GM19395 (cell line): ENCODE measurements around the gene KIF27.
A peak's percentile ranks its signal among the peaks of the same experiment; 100 is the strongest.
"Not testable (repeated sequence)": the region's sequence is repeated elsewhere in the genome, so short reads cannot be mapped to it uniquely, and the experiment has no call there.

Experiments
- ATAC-seq: cut with Tn5 transposase; IDR thresholded peaks from one replicate; pipeline ENCODE4 v1.9.1; 2021; ENCODE audit warnings: mild to moderate bottlenecking, moderate library complexity; ENCODE audit not compliant: unreplicated experiment

Gene KIF27, protein sequence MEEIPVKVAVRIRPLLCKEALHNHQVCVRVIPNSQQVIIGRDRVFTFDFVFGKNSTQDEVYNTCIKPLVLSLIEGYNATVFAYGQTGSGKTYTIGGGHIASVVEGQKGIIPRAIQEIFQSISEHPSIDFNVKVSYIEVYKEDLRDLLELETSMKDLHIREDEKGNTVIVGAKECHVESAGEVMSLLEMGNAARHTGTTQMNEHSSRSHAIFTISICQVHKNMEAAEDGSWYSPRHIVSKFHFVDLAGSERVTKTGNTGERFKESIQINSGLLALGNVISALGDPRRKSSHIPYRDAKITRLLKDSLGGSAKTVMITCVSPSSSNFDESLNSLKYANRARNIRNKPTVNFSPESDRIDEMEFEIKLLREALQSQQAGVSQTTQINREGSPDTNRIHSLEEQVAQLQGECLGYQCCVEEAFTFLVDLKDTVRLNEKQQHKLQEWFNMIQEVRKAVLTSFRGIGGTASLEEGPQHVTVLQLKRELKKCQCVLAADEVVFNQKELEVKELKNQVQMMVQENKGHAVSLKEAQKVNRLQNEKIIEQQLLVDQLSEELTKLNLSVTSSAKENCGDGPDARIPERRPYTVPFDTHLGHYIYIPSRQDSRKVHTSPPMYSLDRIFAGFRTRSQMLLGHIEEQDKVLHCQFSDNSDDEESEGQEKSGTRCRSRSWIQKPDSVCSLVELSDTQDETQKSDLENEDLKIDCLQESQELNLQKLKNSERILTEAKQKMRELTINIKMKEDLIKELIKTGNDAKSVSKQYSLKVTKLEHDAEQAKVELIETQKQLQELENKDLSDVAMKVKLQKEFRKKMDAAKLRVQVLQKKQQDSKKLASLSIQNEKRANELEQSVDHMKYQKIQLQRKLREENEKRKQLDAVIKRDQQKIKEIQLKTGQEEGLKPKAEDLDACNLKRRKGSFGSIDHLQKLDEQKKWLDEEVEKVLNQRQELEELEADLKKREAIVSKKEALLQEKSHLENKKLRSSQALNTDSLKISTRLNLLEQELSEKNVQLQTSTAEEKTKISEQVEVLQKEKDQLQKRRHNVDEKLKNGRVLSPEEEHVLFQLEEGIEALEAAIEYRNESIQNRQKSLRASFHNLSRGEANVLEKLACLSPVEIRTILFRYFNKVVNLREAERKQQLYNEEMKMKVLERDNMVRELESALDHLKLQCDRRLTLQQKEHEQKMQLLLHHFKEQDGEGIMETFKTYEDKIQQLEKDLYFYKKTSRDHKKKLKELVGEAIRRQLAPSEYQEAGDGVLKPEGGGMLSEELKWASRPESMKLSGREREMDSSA (N-terminal part only)

GRCh38 chr9:83920927-83921707, at the start of gene KIF27:
TSS of gene KIF27 (minus strand) at chr9:83921432. CDS start at chr9:83915591, 5,841 bp downstream.
- ATAC-seq = peak; percentile 95

GRCh38 chr9:83969602-83970001, 48.4 kb upstream of the KIF27 start:
- ATAC-seq = no peak

DNA sequence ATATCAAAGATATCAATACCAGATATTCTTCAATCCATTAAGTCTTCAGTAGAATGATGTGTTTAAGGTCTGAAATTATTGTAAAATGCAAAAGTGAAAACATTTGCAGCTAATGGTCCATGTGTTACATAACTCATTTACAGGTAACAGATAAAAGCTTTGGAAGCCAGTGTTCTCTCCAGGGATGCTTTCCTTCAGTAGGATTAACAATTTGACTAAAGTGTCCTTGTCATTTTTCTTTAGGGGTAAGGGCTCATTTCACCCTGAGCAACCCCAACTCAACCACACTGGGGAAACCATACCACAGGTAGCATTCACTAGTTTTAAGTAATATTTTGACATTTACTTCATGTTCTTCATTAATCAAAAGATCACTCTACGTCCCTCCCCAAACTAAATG, 45.8 kb upstream of the KIF27 start:
- no peak for ATAC-seq

- no peak for ATAC-seq
Measured at GRCh38 chr9:83966209-83966582, 45.0 kb upstream of the KIF27 start.

- no peak for ATAC-seq
Measured at GRCh38 chr9:83965350-83966208, 44.3 kb upstream of the KIF27 start.

- no peak for ATAC-seq
Measured at GRCh38 chr9:83964973-83965349, 43.7 kb upstream of the KIF27 start.

GRCh38 chr9:83962165-83962564, 40.9 kb upstream of the KIF27 start:
- no peak for ATAC-seq

- ATAC-seq = no peak
Measured at GRCh38 chr9:83960991-83961390, 39.8 kb upstream of the KIF27 start.

DNA sequence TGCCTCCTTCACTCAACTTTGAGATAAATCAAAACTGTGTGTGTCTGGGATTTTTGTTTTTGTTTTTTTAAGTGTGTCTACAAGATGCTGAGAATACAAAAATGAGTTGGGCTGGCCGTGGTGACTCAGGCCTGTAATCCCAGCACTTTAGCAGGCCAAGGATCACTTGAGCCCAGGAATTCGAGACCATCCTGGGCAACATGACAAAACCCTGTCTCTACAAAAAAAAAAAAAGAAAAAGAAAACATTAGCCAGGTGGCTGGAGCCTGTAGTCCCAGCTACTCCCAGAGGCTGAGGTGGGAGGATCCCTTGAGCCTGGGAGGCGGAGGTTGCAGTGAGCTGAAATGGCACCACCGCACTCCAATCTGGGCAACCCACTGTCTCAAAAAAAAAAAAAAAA, 37.8 kb upstream of the KIF27 start:
- no peak for ATAC-seq

GRCh38 chr9:83957248-83957513, 35.9 kb upstream of the KIF27 start:
- ATAC-seq = no peak

- peak; percentile 86 for ATAC-seq
Measured at GRCh38 chr9:83956436-83957247, 35.4 kb upstream of the KIF27 start.

DNA sequence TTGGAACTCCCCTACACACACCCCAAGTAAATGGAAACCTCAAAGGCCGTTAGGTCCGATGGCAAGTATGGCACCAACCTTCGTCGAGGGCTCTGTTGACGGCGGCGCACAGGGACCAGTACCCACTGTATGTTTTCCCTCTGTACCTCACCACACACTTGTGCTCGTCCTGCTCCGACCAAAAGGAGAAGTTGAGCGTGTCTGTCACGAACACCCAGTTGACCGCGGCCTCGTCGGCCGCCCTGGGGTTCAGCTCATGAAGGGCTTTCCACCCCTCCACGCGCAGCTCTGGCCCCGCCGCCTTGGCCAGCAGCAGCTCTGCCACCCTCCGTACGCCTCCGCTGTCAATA, 34.8 kb upstream of the KIF27 start:
- ATAC-seq = peak; percentile 58

GRCh38 chr9:83948096-83948495, 26.9 kb upstream of the KIF27 start:
- not testable (repeated sequence) for ATAC-seq

DNA sequence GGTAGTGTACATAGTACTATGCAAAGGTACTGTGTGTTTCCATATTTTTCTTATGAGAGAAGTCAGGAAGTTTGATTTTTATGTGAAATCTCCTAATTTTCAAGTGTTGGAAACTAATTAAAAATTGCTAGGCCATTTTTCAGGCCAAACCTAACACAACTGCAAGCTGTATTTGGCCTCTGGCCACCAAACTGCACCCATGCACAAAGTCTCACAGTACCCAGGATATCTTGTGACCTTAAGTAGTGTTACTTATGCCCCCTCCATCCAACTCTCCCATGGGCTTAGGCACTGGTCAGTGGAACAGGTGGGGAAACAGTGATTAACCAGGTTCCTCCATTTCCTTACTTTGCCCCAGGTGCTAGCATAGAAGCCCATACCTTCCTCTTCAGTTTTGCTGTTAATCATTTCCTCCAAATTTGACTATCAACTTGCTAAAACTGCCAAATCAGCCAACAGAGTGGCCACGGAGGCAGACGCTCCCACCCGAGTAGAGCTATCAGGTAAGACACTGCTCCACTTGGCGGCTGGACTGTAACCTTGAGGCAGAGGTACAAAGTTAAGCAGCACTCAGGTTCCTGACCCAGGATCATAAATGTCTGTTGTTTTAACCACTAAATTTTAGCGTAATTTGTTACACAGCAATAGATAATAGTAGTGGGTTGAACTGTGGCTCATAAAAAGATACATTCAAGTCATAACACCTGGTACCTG, 19.5 kb upstream of the KIF27 start:
- ATAC-seq = no peak

DNA sequence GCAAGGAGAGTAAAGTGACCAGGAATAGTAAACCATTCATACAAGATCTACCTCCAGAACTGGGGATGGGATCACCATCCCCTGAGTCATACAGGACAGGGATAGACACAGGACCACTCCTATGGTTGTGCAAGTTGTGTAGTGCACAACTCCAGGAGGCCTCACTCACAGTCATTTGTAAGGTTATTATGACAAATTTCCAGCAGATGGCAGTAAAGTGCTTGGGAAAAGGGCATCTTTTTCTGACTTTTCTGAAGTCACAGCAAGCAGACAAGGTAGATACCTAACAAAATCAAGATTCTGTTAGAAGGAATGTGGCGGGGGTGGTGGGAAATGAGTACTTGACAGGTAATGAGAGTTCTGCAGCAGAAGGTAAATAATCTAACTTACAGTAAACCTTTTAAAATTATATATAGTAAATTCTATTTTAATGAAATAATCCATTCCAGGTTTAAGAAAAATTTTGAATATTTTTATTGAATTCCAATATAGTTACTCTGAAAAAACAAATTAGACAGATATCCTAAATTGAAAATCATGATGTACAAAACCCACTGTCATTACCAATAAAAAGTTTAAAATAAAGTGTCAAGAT, 16.7 kb upstream of the KIF27 start:
- no peak for ATAC-seq

- no peak for ATAC-seq
Measured at GRCh38 chr9:83936523-83936922, 15.3 kb upstream of the KIF27 start.

DNA sequence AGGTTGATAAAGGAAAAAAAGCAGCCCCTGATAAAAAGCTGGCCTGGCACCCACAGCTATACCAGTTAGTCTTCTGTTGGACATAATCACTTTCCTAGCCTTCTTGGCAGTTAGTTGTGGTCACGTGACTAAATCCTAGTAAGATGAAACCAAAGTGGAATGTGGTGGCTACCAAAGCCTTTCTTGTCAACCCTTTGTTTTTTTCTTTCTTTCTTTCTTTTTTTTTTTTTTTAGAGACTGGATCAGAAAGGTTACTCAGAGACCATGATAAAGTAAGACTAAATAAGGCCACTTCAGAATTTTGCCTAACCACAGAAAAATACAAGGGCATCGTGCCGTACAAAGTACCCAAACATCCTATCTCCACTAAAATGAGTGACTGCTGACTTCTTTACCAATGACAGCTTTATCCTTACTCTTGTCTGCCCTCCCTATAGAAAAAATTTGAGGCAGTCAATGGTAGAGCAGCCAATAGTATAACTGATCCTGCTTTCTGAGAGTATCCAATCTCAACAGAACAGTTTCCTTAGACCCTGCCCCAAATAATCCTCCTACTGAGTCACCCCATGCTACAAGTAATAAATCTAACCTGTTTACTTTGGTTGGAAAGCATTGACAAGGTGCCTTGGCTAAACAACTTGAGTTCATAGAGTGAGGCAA, 14.2 kb upstream of the KIF27 start:
- no peak for ATAC-seq
